G401 (cell line): ENCODE measurements around the gene GNAI2. TPM values are rescaled to one million over a fixed set of nuclear protein-coding genes. Genes with fewer than 3 reads are reported as not detected.

Experiments
- DNase-seq: peaks from one replicate; pipeline ENCODE4 v3.0.0-alpha.2; 2015; ENCODE audit warnings: low spot score
- in situ Hi-C: cut with HindIII; loops from 2 replicates; pipeline ENCODE4 v1.10.0; 2016; ENCODE audit warnings: low sequenced_read_pairs, mixed read lengths
- total RNA-seq: library from RNA; depleted of rRNA; stranded (reverse); fragments of >200 nt; shearing (Covaris generic); gene quantifications from 2 replicates; pipeline ENCODE4 v1.2.3, GENCODE V29; 2014; rRNA removed

The GNAI2 gene
- total RNA-seq, 1 experiment from 2014 or later = 104 TPM

GRCh38 chr3:50300681-50301254 lies 64.8 kb downstream of the GNAI2 start:
- no peak for DNase-seq
- in situ Hi-C loops = no loop called here

- in situ Hi-C loops = no loop called here
- no peak for DNase-seq
These were observed 66.3 kb downstream of the GNAI2 start for GRCh38 chr3:50302095-50303012.

- in situ Hi-C loops = no loop called here
- DNase-seq = peak; percentile 42
These were observed 67.2 kb downstream of the GNAI2 start, which contains the start of gene HYAL1 for GRCh38 chr3:50303013-50303815. HYAL1 (minus strand) TSS chr3:50303574; CDS start chr3:50302956, 618 bp downstream.

GRCh38 chr3:50304601-50305000 lies 68.6 kb downstream of the GNAI2 start:
- DNase-seq = no peak
- in situ Hi-C loops = no loop called here

Other genes with a start within 250 kb of the GNAI2 start
- gene RBM5, start 147.3 kb upstream of the GNAI2 start, total RNA-seq = 94.0 and 125 TPM in 2 replicates
- gene SEMA3F, start 80.9 kb upstream of the GNAI2 start, total RNA-seq = 46.9 and 55.8 TPM in 2 replicates
- gene GNAT1, start 44.6 kb upstream of the GNAI2 start, total RNA-seq = not detected in 2 replicates
- gene SLC38A3, start 30.9 kb upstream of the GNAI2 start, total RNA-seq = 1.1 and 3.0 TPM in 2 replicates
- gene SEMA3B, start 32.9 kb downstream of the GNAI2 start, total RNA-seq = 68.1 and 81.8 TPM in 2 replicates
- 1.6 TPM in 1 of 2 replicates, not detected in the other for gene LSMEM2, start 42.9 kb downstream of the GNAI2 start, total RNA-seq
- 88.7 and 97.4 TPM in 2 replicates for gene IFRD2, start 56.2 kb downstream of the GNAI2 start, total RNA-seq
- gene HYAL3, start 63.2 kb downstream of the GNAI2 start, total RNA-seq = 7.9 and 10.0 TPM in 2 replicates
- gene NAA80, start 63.2 kb downstream of the GNAI2 start, total RNA-seq = 3.4 and 16.0 TPM in 2 replicates
- gene HYAL1, start 67.4 kb downstream of the GNAI2 start, total RNA-seq = 15.8 and 18.4 TPM in 2 replicates
- 91.0 and 99.0 TPM in 2 replicates for gene HYAL2, start 86.5 kb downstream of the GNAI2 start, total RNA-seq
- gene TUSC2, start 92.0 kb downstream of the GNAI2 start, total RNA-seq = 45.0 and 45.4 TPM in 2 replicates
- gene RASSF1, start 104.6 kb downstream of the GNAI2 start, total RNA-seq = 23.2 and 31.8 TPM in 2 replicates
- gene ZMYND10, start 109.5 kb downstream of the GNAI2 start, total RNA-seq = 10.1 TPM in 1 of 2 replicates, not detected in the other
- gene NPRL2, start 114.6 kb downstream of the GNAI2 start, total RNA-seq = 26.7 and 27.3 TPM in 2 replicates
- gene CYB561D2, start 114.7 kb downstream of the GNAI2 start, total RNA-seq = 18.3 and 31.4 TPM in 2 replicates
- 35.4 and 43.1 TPM in 2 replicates for gene TMEM115, start 123.3 kb downstream of the GNAI2 start, total RNA-seq